ENCODE measurements around the gene HSPB8. TPM values are rescaled to one million over a fixed set of nuclear protein-coding genes. Genes with fewer than 3 reads are reported as not detected.

HSPB8 gene
- total RNA-seq, 2 experiments from 2014 or later: not detected

- H3K36me3 ChIP-seq (ENCODE audit: insufficient read depth, low read length): no peaks in the 10 kb centered on the region
- H2AFZ ChIP-seq (ENCODE audit: low read length): no peak overlapping the region
- H3K4me1 ChIP-seq (ENCODE audit: insufficient read depth, low read length, poor library complexity, severe bottlenecking): no peaks in the 10 kb centered on the region
- no peaks in the 10 kb centered on the region for H3K79me2 ChIP-seq (ENCODE audit: insufficient read depth, low read depth, low read length)
- ChIA-PET POLR2A (no interaction called here), CTCF (ENCODE audit: unreplicated experiment) (no interaction called here)
- no peak overlapping the region for H3K4me3 ChIP-seq (ENCODE audit: low read depth, low read length, poor library complexity, severe bottlenecking)
- H4K20me1 ChIP-seq (ENCODE audit: insufficient read depth, low read length): no peaks in the 10 kb centered on the region
- no peak overlapping the region for H3K4me2 ChIP-seq (ENCODE audit: low read length)
- no peak for DNase-seq (ENCODE audit: low spot score)
- no peaks in the 10 kb centered on the region for H3K9me3 ChIP-seq (ENCODE audit: low read length)
- no peaks in the 10 kb centered on the region for H3K9me2 ChIP-seq (ENCODE audit: insufficient read depth, low read length)
- no peak overlapping the region for H3K27ac ChIP-seq (ENCODE audit: low read depth, low read length, poor library complexity, severe bottlenecking)
- no TSS peak for BruUV-seq (replicated peaks)
- intact Hi-C loops (cut with micrococcal nuclease; ENCODE audit: unreplicated experiment): no loop called here
- no peak for TF ChIP-seq CTCF (conservative IDR thresholded peaks at IDR 0.05; ENCODE audit: low read length)
- TF ChIP-seq EZH2phosphoT487 (IDR thresholded peaks at IDR 0.05; ENCODE audit: borderline replicate concordance, low read depth, low read length): no peak
These were observed 9.6 kb upstream of the HSPB8 start for GRCh38 chr12:119169150-119169549.

- Histone ChIP-seq H3K79me2 (ENCODE audit: insufficient read depth, low read depth, low read length) (no peaks in the 10 kb centered on the region), H3K9me3 (ENCODE audit: low read length) (no peaks in the 10 kb centered on the region), H3K4me2 (ENCODE audit: low read length) (no peak overlapping the region), H4K20me1 (ENCODE audit: insufficient read depth, low read length) (no peaks in the 10 kb centered on the region), H3K9me2 (ENCODE audit: insufficient read depth, low read length) (no peaks in the 10 kb centered on the region), H3K36me3 (ENCODE audit: insufficient read depth, low read length) (no peaks in the 10 kb centered on the region), H2AFZ (ENCODE audit: low read length) (no peak overlapping the region), H3K27ac (ENCODE audit: low read depth, low read length, poor library complexity, severe bottlenecking) (no peak overlapping the region), H3K4me1 (ENCODE audit: insufficient read depth, low read length, poor library complexity, severe bottlenecking) (no peaks in the 10 kb centered on the region), H3K4me3 (ENCODE audit: low read depth, low read length, poor library complexity, severe bottlenecking) (no peak overlapping the region)
- intact Hi-C loops (cut with micrococcal nuclease; ENCODE audit: unreplicated experiment): no loop called here
- POLR2A ChIA-PET: no interaction called here
- no TSS peak for BruUV-seq (replicated peaks)
- CTCF ChIA-PET (ENCODE audit: unreplicated experiment): no interaction called here
- DNase-seq (ENCODE audit: low spot score): no peak
- TF ChIP-seq EZH2phosphoT487 (IDR thresholded peaks at IDR 0.05; ENCODE audit: borderline replicate concordance, low read depth, low read length): no peak
- no peak for TF ChIP-seq CTCF (conservative IDR thresholded peaks at IDR 0.05; ENCODE audit: low read length)
These were observed 7.4 kb upstream of the HSPB8 start for GRCh38 chr12:119171291-119171690.

GRCh38 chr12:119171691-119172425, 6.9 kb upstream of the HSPB8 start:
- CTCF ChIA-PET (ENCODE audit: unreplicated experiment): no interaction called here
- no peak overlapping the region for H3K4me2 ChIP-seq (ENCODE audit: low read length)
- no peak overlapping the region for H3K27ac ChIP-seq (ENCODE audit: low read depth, low read length, poor library complexity, severe bottlenecking)
- no peaks in the 10 kb centered on the region for H3K79me2 ChIP-seq (ENCODE audit: insufficient read depth, low read depth, low read length)
- BruUV-seq (replicated peaks): no TSS peak
- H3K9me3 ChIP-seq (ENCODE audit: low read length): no peaks in the 10 kb centered on the region
- no peak overlapping the region for H3K4me3 ChIP-seq (ENCODE audit: low read depth, low read length, poor library complexity, severe bottlenecking)
- POLR2A ChIA-PET: no interaction called here
- no peaks in the 10 kb centered on the region for H4K20me1 ChIP-seq (ENCODE audit: insufficient read depth, low read length)
- H3K9me2 ChIP-seq (ENCODE audit: insufficient read depth, low read length): no peaks in the 10 kb centered on the region
- DNase-seq (ENCODE audit: low spot score): no peak
- no peaks in the 10 kb centered on the region for H3K36me3 ChIP-seq (ENCODE audit: insufficient read depth, low read length)
- H2AFZ ChIP-seq (ENCODE audit: low read length): no peak overlapping the region
- TF ChIP-seq EZH2phosphoT487 (IDR thresholded peaks at IDR 0.05; ENCODE audit: borderline replicate concordance, low read depth, low read length) (no peak), CTCF (conservative IDR thresholded peaks at IDR 0.05; ENCODE audit: low read length) (no peak)
- intact Hi-C loops (cut with micrococcal nuclease; ENCODE audit: unreplicated experiment): no loop called here
- H3K4me1 ChIP-seq (ENCODE audit: insufficient read depth, low read length, poor library complexity, severe bottlenecking): no peaks in the 10 kb centered on the region
